HCT116 (cell line): ENCODE measurements around the gene GRK5. TPM values are rescaled to one million over a fixed set of nuclear protein-coding genes. Genes with fewer than 3 reads are reported as not detected.

Experiments used
- ATAC-seq: fragments of 200-7000 bp; cut with Tn5 transposase; 2 replicates; pipeline ENCODE4 v1.9.1; 2020; ENCODE audit warnings: mild to moderate bottlenecking, moderate library complexity
- BruUV-seq: library from RNA; stranded (reverse); fragments of 400-500 nt; replicated peaks from 2 replicates; lab custom pipeline; 2021; lab: Mats Ljungman, UMichigan
- CTCF ChIA-PET: fragments of 300-600 bp; sonication (Branson Sonifier 250); formaldehyde crosslinking; loops from one replicate; lab custom pipeline; 2021; ENCODE audit warnings: antibody characterized with exemption; lab: Charles Lee
- POLR2A ChIA-PET: fragments of 300-600, 350-600 bp; sonication (Branson Sonifier 250); formaldehyde crosslinking; loops from one replicate; lab custom pipeline; 2021; ENCODE audit warnings: antibody characterized with exemption; lab: Charles Lee
- RAD21 ChIA-PET, 2 experiments: fragments of 300-600 bp; sonication (Branson Sonifier 250); formaldehyde crosslinking; loops; one replicate each; lab custom pipeline; 2023; ENCODE audit warnings: low total read pairs in 2 of 2; ENCODE audit not compliant: uncharacterized antibody in 2 of 2, unreplicated experiment in 2 of 2, low non-redundant PET in 1 of 2; lab: Charles Lee
- DNase-seq: peaks from one replicate; pipeline ENCODE4 v3.0.0-alpha.2; 2010; ENCODE audit warnings: low read depth, low spot score
- H2AFZ ChIP-seq: fragments of 200-600 bp; shearing (Covaris generic), sonication (generic); 2 replicates; pipeline ENCODE4 v1.6.1; 2017; ENCODE audit warnings: low read depth, mixed run types, mixed read lengths, antibody characterized with exemption, low read length; ENCODE audit not compliant: poor library complexity, severe bottlenecking
- H3K27ac ChIP-seq: 2 replicates; pipeline ENCODE4 v1.5.1; 2012; ENCODE audit warnings: low read depth, low read length
- H3K27me3 ChIP-seq: fragments of 200-600 bp; sonication (generic); 2 replicates; pipeline ENCODE4 v1.6.1; 2016; ENCODE audit warnings: mixed run types, low read length, mixed read lengths; ENCODE audit not compliant: insufficient read depth
- H3K36me3 ChIP-seq, 2 experiments: fragments of 200-500 bp in 1 of 2; fragments of 200-600 bp in 1 of 2; sonication (Bioruptor generic) in 1 of 2; sonication (generic) in 1 of 2; 2 replicates each; pipeline versions ENCODE4 v1.5.1 to v1.6.1; 2014 to 2016; ENCODE audit warnings: low read length in 2 of 2, inconsistent platforms in 1 of 2, mixed read lengths in 1 of 2, mixed run types in 1 of 2; ENCODE audit not compliant: insufficient read depth in 2 of 2, control insufficient read depth in 1 of 2
- H3K4me1 ChIP-seq, 2 experiments: fragments of 200-600 bp in 1 of 2; sonication (generic) in 1 of 2; 2 replicates each; pipeline versions ENCODE4 v1.5.1 to v1.6.1; 2012 to 2017; ENCODE audit warnings: low read length in 2 of 2, inconsistent platforms in 1 of 2, mild to moderate bottlenecking in 1 of 2, mixed read lengths in 1 of 2, mixed run types in 1 of 2, moderate library complexity in 1 of 2; ENCODE audit not compliant: insufficient read depth in 2 of 2, control insufficient read depth in 1 of 2
- H3K4me2 ChIP-seq: fragments of 200-600 bp; sonication (generic); 2 replicates; pipeline ENCODE4 v1.6.1; 2017; ENCODE audit warnings: mixed run types, low read length, mixed read lengths
- H3K4me3 ChIP-seq, 2 experiments: fragments of 200-600 bp in 1 of 2; sonication (generic) in 1 of 2; replicated peaks in 1 of 2; 2 replicates each; pipeline ENCODE4 v1.5.1; 2011 to 2016; ENCODE audit warnings: low read length in 2 of 2, control low read depth in 1 of 2, low read depth in 1 of 2, mild to moderate bottlenecking in 1 of 2, mixed read lengths in 1 of 2, mixed run types in 1 of 2
- H3K79me2 ChIP-seq: fragments of 200-600 bp; sonication (generic); 2 replicates; pipeline ENCODE4 v1.6.1; 2017; ENCODE audit warnings: mild to moderate bottlenecking, mixed run types, low read length, moderate library complexity, mixed read lengths; ENCODE audit not compliant: insufficient read depth
- H3K9ac ChIP-seq: fragments of 200-600 bp; sonication (generic); 2 replicates; pipeline ENCODE4 v1.6.1; 2016; ENCODE audit warnings: low read length, mixed read lengths
- H3K9me2 ChIP-seq: fragments of 200-600 bp; sonication (generic), shearing (Covaris generic); 2 replicates; pipeline ENCODE4 v1.6.1; 2017; ENCODE audit warnings: mixed run types, mild to moderate bottlenecking, moderate library complexity; ENCODE audit not compliant: insufficient read depth
- H3K9me3 ChIP-seq, 2 experiments: fragments of 200-500 bp in 1 of 2; fragments of 200-600 bp in 1 of 2; sonication (Bioruptor generic) in 1 of 2; sonication (generic) in 1 of 2; 2 replicates each; pipeline ENCODE4 v1.6.1; 2014 to 2017; ENCODE audit warnings: low read length in 2 of 2, mixed read lengths in 2 of 2, inconsistent platforms in 1 of 2, low read depth in 1 of 2, mild to moderate bottlenecking in 1 of 2, mixed run types in 1 of 2, moderate library complexity in 1 of 2; ENCODE audit not compliant: control insufficient read depth in 1 of 2, insufficient read depth in 1 of 2
- H4K20me1 ChIP-seq: fragments of 200-600 bp; sonication (generic), shearing (Covaris generic); 2 replicates; pipeline ENCODE4 v1.6.1; 2017; ENCODE audit warnings: mixed run types, mild to moderate bottlenecking, moderate library complexity; ENCODE audit not compliant: insufficient read depth
- CEBPB ChIP-seq: IDR thresholded peaks from 2 replicates; pipeline ENCODE4 v1.6.1; 2012; ENCODE audit warnings: low read depth
- EGR1 ChIP-seq: IDR thresholded peaks from 2 replicates; pipeline ENCODE4 v1.6.1; 2012; ENCODE audit warnings: low read depth
- FOSL1 ChIP-seq: IDR thresholded peaks from 2 replicates; pipeline ENCODE4 v1.6.1; 2012; ENCODE audit warnings: low read depth
- MAX ChIP-seq: IDR thresholded peaks from 2 replicates; pipeline ENCODE4 v1.6.1; 2012
- REST ChIP-seq: IDR thresholded peaks from 2 replicates; pipeline ENCODE4 v1.6.1; 2012; ENCODE audit warnings: low read depth
- SP1 ChIP-seq: IDR thresholded peaks from 2 replicates; pipeline ENCODE4 v1.6.1; 2012; ENCODE audit warnings: low read depth
- TCF7L2 ChIP-seq: IDR thresholded peaks from 2 replicates; pipeline ENCODE4 v1.7.0; 2011; ENCODE audit warnings: borderline replicate concordance, inconsistent platforms; ENCODE audit not compliant: insufficient read depth, insufficient read length; ENCODE audit errors: extremely low read depth
- ZBTB33 ChIP-seq: IDR thresholded peaks from 2 replicates; pipeline ENCODE4 v1.6.1; 2011; ENCODE audit warnings: mild to moderate bottlenecking, low read length, moderate library complexity; ENCODE audit not compliant: insufficient replicate concordance; ENCODE audit errors: extremely low read depth
- intact Hi-C: fragments of 100-400 bp; cut with micrococcal nuclease; formaldehyde crosslinking; loops from 2 replicates; pipeline ENCODE4 v1.10.0; 2022
- total RNA-seq: library from RNA; stranded (reverse); gene quantifications from one replicate; pipeline ENCODE4 v1.2.1, GENCODE V29; 2021; ENCODE audit not compliant: unreplicated experiment

GRK5 gene
- total RNA-seq, 1 experiment from 2014 or later = 7.3 TPM

- ChIA-PET CTCF (no interaction called here), POLR2A (no interaction called here), RAD21 (no interaction called here)
- H3K79me2 ChIP-seq = no peaks in the 10 kb centered on the region
- no peaks in the 10 kb centered on the region for H3K4me1 ChIP-seq
- no peak for DNase-seq
- no peaks in the 10 kb centered on the region for H3K9me2 ChIP-seq
- H3K27me3 ChIP-seq = no peaks in the 10 kb centered on the region
- no peak for ATAC-seq
- intact Hi-C loops = no loop called here
- no peak overlapping the region for H3K4me3 ChIP-seq
- TF ChIP-seq FOSL1 (no peak), CEBPB (peak; percentile 79), ZBTB33 (no peak)
- H3K9ac ChIP-seq = no peak overlapping the region
- BruUV-seq = no TSS peak
- no peak overlapping the region for H2AFZ ChIP-seq
- no peaks in the 10 kb centered on the region for H3K36me3 ChIP-seq
- no peaks in the 10 kb centered on the region for H4K20me1 ChIP-seq
- H3K27ac ChIP-seq = no peak overlapping the region
- H3K4me2 ChIP-seq = no peak overlapping the region
- H3K9me3 ChIP-seq = peaks cover 0 to 9% of the 10 kb centered on the region in 2 experiments; a peak in 2 of 4 replicates
These were observed 154.8 kb downstream of the GRK5 start for GRCh38 chr10:119362122-119362521.

- Histone ChIP-seq H3K4me2 (no peak overlapping the region), H3K27me3 (no peaks in the 10 kb centered on the region), H3K9me2 (no peaks in the 10 kb centered on the region), H3K4me3 (no peak overlapping the region), H4K20me1 (no peaks in the 10 kb centered on the region), H3K27ac (no peak overlapping the region), H2AFZ (no peak overlapping the region), H3K9me3 (no peaks in the 10 kb centered on the region), H3K4me1 (no peaks in the 10 kb centered on the region), H3K36me3 (no peaks in the 10 kb centered on the region), H3K9ac (no peak overlapping the region), H3K79me2 (no peaks in the 10 kb centered on the region)
- ChIA-PET CTCF (interaction anchor here (2.0 kb wide), 1 partner anchor 9 kb away, joined by 5 read pairs; no protein-coding TSS in a partner anchor), POLR2A (interaction anchor here (0.9 kb wide), 1 partner anchor 12 kb away, joined by 3 read pairs; no protein-coding TSS in a partner anchor), RAD21 (interaction anchor here in 1 of 2 experiments (0.6 kb wide), 1 partner anchor 75 kb away, joined by 6 read pairs; no protein-coding TSS in a partner anchor)
- no peak for ATAC-seq
- no peak for DNase-seq
- BruUV-seq = no TSS peak
- intact Hi-C loops = no loop called here
- no peak for TF ChIP-seq REST
- no peak for TF ChIP-seq SP1
- no peak for TF ChIP-seq TCF7L2
- TF ChIP-seq MAX = no peak
- TF ChIP-seq EGR1 = no peak
- TF ChIP-seq CEBPB = no peak
These were observed 157.6 kb downstream of the GRK5 start for GRCh38 chr10:119364645-119365600.
